Natural killer cell (primary cell): ENCODE results near the gene RNF40. TPM values are rescaled to one million over a fixed set of nuclear protein-coding genes. Genes with fewer than 3 reads are reported as not detected.
A peak's percentile ranks its signal among the peaks of the same experiment; 100 is the strongest.

Experiments used
- ATAC-seq, 3 donors: fragments of 150-1000 bp in 2 of 3; fragments of 200-7000 bp in 1 of 3; cut with Tn5 transposase; 1 replicate in 1 of 3; 2 replicates in 2 of 3; pipeline ENCODE4 v1.10.0; 2021; ENCODE audit warnings: mild to moderate bottlenecking in 2 of 3, moderate library complexity in 2 of 3
- DNase-seq, 2 donors: peaks; one replicate each; pipeline versions ENCODE4 v3.0.0 to v3.0.0-alpha.2; 2013 to 2021; ENCODE audit warnings: mixed read lengths in 1 of 2
- H3K27ac ChIP-seq: one replicate; pipeline ENCODE4 v1.5.1; 2013; ENCODE audit warnings: mild to moderate bottlenecking, low read length
- H3K27me3 ChIP-seq: one replicate; pipeline ENCODE4 v1.6.1; 2013; ENCODE audit warnings: low read length; ENCODE audit not compliant: control insufficient read depth, insufficient read depth
- H3K36me3 ChIP-seq: one replicate; pipeline ENCODE4 v1.6.1; 2013; ENCODE audit warnings: low read length; ENCODE audit not compliant: control insufficient read depth, insufficient read depth
- H3K4me1 ChIP-seq: one replicate; pipeline ENCODE4 v1.6.1; 2013; ENCODE audit warnings: low read length; ENCODE audit not compliant: control insufficient read depth, insufficient read depth
- H3K4me3 ChIP-seq: one replicate; pipeline ENCODE4 v1.5.1; 2013; ENCODE audit warnings: low read length
- H3K9me3 ChIP-seq: one replicate; pipeline ENCODE4 v1.6.1; 2013; ENCODE audit warnings: low read length; ENCODE audit not compliant: control insufficient read depth, insufficient read depth
- H3K27ac Mint-ChIP-seq, 2 donors: one replicate each; pipeline ENCODE4 v1.8.0; 2022; ENCODE audit warnings: mild to moderate bottlenecking in 2 of 2, mixed read lengths in 2 of 2, moderate library complexity in 1 of 2
- H3K27me3 Mint-ChIP-seq, 2 donors: one replicate each; pipeline ENCODE4 v1.8.0; 2022; ENCODE audit warnings: low read depth in 2 of 2, mixed read lengths in 2 of 2
- H3K36me3 Mint-ChIP-seq: one replicate; pipeline ENCODE4 v1.8.0; 2022; ENCODE audit warnings: mixed read lengths
- H3K4me1 Mint-ChIP-seq, 2 donors: one replicate each; pipeline ENCODE4 v1.8.0; 2022; ENCODE audit warnings: mixed read lengths in 2 of 2
- H3K4me3 Mint-ChIP-seq: one replicate; pipeline ENCODE4 v1.8.0; 2022; ENCODE audit warnings: mild to moderate bottlenecking, moderate library complexity, mixed read lengths
- H3K9me3 Mint-ChIP-seq, 2 donors: one replicate each; pipeline ENCODE4 v1.8.0; 2022; ENCODE audit warnings: mixed read lengths in 2 of 2
- WGBS: methylation state at CpG from one replicate; pipeline ENCODE4 v1.1.7; 2013; ENCODE audit warnings: missing lambda C conversion rate; ENCODE audit not compliant: insufficient coverage; 5-methylcytosine and 5-hydroxymethylcytosine counted together
- intact Hi-C: fragments of 100-400 bp; cut with micrococcal nuclease; formaldehyde crosslinking; loops from one replicate; pipeline ENCODE4 v1.14.2; 2022
- total RNA-seq, 4 donors: library from RNA; stranded (reverse); fragments of 120-200 nt in 1 of 4; gene quantifications; one replicate each; pipeline versions ENCODE4 v1.2.3 to v1.2.4, GENCODE V29; 2013 to 2022
- TF ChIP-seq, protein P1 (sequence below): fragments of 200-600 bp; IDR thresholded peaks from one replicate; pipeline ENCODE4 v1.8.0; 2022; ENCODE audit warnings: antibody characterized with exemption

Gene RNF40
- total RNA-seq, 3 donors from 2014 or later (not counting 1 experiment from before 2014, with no cell fraction given), result 153 to 167 (median 161) TPM

DNA sequence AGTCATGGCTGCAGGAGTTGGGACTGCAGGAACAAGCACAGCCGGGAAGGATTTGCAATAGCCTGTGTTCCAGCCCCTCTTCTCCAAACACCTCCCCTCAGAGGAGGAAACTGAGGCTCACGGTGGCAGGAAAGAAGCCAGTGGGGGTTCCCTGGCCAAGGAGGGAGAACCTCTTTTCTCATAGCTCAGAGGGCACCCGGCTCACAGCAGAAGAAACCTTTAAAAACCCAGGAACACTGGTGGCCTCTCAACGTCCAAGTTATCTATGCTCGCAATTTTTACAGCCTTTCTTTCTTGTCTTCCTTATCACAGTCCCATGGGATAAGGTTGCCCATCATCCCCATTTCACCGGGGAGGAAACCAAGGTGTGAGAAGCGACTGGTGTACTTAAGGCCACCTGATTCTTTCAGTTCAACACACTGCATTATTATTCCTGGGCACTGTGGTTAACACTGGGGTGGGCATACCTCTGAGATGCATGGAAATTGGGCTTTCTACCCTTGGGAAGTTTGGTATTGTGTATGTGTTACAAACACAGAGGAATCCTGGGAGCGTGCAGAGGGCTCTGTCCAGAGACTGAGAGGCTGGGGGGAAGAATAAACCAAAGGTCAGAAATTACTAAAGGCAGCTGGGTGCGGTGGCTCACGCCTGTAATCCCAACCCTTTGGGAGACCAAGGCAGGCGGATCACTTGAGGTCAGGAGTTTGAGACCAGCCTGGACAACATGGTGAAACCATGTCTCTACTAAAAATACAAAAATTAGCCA is 25.7 kb downstream of the RNF40 start:
- Histone ChIP-seq H3K27me3 (peaks cover 11% of the 10 kb centered on the region), H3K27ac (no peak overlapping the region), H3K4me1 (peaks cover 22% of the 10 kb centered on the region), H3K36me3 (no peaks in the 10 kb centered on the region), H3K4me3 (peak overlapping the region; percentile 67), H3K9me3 (no peaks in the 10 kb centered on the region)
- Mint-ChIP-seq H3K4me1 (peaks cover 5 to 18% of the 10 kb centered on the region in 2 donors), H3K9me3 (no peaks in the 10 kb centered on the region), H3K27me3 (peaks cover 8 to 13% of the 10 kb centered on the region in 2 donors), H3K4me3 (peak overlapping the region; percentile 88), H3K27ac (no peak overlapping the region), H3K36me3 (no peaks in the 10 kb centered on the region)
- TF ChIP-seq, protein P1, sequence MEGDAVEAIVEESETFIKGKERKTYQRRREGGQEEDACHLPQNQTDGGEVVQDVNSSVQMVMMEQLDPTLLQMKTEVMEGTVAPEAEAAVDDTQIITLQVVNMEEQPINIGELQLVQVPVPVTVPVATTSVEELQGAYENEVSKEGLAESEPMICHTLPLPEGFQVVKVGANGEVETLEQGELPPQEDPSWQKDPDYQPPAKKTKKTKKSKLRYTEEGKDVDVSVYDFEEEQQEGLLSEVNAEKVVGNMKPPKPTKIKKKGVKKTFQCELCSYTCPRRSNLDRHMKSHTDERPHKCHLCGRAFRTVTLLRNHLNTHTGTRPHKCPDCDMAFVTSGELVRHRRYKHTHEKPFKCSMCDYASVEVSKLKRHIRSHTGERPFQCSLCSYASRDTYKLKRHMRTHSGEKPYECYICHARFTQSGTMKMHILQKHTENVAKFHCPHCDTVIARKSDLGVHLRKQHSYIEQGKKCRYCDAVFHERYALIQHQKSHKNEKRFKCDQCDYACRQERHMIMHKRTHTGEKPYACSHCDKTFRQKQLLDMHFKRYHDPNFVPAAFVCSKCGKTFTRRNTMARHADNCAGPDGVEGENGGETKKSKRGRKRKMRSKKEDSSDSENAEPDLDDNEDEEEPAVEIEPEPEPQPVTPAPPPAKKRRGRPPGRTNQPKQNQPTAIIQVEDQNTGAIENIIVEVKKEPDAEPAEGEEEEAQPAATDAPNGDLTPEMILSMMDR, result no peak
- intact Hi-C loops, result no loop called here
- DNase-seq, result no peak
- 63% methylated on average over 11 of the region's 11 CpGs for WGBS
- ATAC-seq, result no peak

DNA sequence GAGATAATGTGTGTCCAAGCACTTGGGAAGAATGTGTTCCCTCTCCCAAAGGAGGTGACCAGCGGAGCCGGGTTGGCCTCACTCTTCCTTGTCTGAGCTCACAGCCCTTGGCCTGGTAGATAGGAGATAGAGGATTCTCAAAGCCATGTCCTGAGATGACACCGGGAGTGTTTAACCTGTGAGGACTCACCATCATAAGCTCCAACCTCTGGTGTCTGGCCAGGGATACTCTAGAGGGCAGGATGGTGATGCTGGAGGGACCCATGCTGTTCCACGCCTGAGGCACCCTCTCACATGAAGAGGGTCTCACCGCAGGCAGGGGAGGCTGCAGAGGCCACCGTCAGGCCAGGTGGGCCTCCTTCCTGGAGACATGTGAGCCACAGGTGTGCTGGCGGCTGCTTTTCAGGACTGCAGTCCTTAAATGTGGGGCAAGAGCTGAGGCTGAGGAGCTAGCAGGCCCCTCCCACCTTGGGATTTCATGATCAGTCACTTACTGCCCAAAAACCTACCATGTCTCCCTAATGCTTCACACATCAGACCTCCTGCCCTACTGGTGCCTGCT is 31.5 kb downstream of the RNF40 start:
- TF ChIP-seq, protein P1, result no peak
- no peaks in the 10 kb centered on the region for H3K9me3 ChIP-seq
- H3K4me3 Mint-ChIP-seq, result no peak overlapping the region
- no peaks in the 10 kb centered on the region for H3K4me1 ChIP-seq
- WGBS, result 89% methylated on average over 7 of the region's 7 CpGs
- DNase-seq (no peak), ATAC-seq (no peak)
- H3K4me1 Mint-ChIP-seq, result no peaks in the 10 kb centered on the region
- intact Hi-C loops, result no loop called here
- H3K27me3 ChIP-seq, result no peaks in the 10 kb centered on the region
- no peaks in the 10 kb centered on the region for H3K36me3 ChIP-seq
- no peak overlapping the region for H3K27ac ChIP-seq
- H3K4me3 ChIP-seq, result no peak overlapping the region
- H3K27me3 Mint-ChIP-seq, result no peaks in the 10 kb centered on the region
- H3K36me3 Mint-ChIP-seq, result no peaks in the 10 kb centered on the region
- H3K9me3 Mint-ChIP-seq, result no peaks in the 10 kb centered on the region
- no peak overlapping the region for H3K27ac Mint-ChIP-seq

DNA sequence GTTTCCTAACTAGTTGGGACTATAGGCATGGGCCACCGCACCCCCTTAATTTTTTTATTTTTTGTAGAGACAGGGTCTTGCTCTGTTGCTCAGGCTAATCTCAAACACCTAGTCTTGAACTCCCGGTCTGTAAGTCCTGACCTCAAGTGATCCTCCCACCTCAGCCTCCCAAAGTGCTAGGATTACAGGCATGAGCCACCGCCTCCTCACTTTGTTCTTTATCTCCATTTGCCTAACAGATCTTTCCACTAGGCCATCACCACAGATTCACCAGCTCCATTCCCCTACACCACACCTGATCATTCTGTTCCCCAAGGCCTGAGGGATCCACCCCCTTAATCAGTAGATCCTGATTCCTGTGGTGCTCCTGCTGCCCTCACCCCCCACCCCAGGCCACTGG is 32.5 kb downstream of the RNF40 start:
- Mint-ChIP-seq H3K4me1 (no peaks in the 10 kb centered on the region), H3K36me3 (no peaks in the 10 kb centered on the region), H3K27ac (no peak overlapping the region), H3K9me3 (no peaks in the 10 kb centered on the region), H3K4me3 (no peak overlapping the region), H3K27me3 (no peaks in the 10 kb centered on the region)
- Histone ChIP-seq H3K36me3 (no peaks in the 10 kb centered on the region), H3K4me1 (no peaks in the 10 kb centered on the region), H3K4me3 (no peak overlapping the region), H3K9me3 (no peaks in the 10 kb centered on the region), H3K27me3 (no peaks in the 10 kb centered on the region), H3K27ac (no peak overlapping the region)
- ATAC-seq (no peak), DNase-seq (no peak)
- TF ChIP-seq, protein P1, result no peak
- intact Hi-C loops, result no loop called here
- 93% methylated on average over 3 of the region's 3 CpGs for whole genome bisulfite sequencing
